GM21423 (cell line): ENCODE measurements around the gene ZFP3.
"Not testable (repeated sequence)": the region's sequence is repeated elsewhere in the genome, so short reads cannot be mapped to it uniquely, and the experiment has no call there.

ENCODE experiments used
- ATAC-seq: cut with Tn5 transposase; IDR thresholded peaks from one replicate; pipeline ENCODE4 v1.9.1; 2021; ENCODE audit warnings: mild to moderate bottlenecking, moderate library complexity; ENCODE audit not compliant: unreplicated experiment

Gene ZFP3

DNA sequence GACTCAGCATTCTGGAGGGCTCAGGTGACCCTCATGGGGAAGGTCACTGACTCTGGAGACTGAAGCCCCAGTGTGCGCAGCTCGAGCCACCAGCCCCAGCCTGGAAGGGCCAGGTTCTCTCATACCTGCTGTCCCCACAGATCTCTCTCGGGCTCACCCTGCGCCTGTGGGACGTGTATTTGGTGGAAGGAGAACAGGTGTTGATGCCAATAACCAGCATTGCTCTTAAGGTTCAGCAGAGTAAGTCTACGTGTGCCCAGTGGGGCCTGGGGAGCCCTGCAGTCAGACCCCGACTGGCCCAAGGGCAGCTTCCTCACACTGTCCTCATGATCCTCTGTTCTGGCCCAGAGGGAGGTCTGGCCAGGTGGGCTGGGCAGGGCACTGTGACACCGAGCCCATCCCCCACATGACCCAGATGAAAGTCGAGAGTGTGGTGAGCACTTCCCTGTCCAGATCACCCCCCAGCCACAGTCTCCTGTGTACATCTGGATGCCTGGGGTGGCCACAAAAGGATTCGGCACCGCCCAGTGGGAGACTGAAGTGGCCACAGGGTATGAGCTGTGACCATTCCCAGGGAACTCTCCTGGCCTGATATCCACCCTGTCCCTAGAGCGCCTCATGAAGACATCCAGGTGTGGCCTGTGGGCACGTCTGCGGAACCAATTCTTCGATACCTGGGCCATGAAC is 59.4 kb downstream of the ZFP3 start:
- ATAC-seq, result not testable (repeated sequence)

DNA sequence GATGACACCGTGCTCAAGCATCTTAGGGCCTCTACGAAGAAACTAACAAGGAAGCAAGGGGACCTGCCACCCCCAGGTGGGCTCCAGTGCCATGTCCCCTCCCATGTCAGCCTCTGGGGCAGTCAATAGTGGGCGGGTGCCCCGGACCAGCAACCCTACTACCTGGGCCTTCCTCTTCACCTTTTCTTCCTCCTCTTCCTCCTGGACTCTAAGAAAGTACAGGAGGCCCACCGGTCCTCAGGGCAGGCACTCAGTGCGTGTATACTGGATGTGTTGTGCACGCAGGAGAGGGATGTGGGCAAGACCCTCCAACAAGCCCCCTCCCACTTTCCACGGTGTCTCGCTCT is 59.9 kb downstream of the ZFP3 start:
- not testable (repeated sequence) for ATAC-seq

DNA sequence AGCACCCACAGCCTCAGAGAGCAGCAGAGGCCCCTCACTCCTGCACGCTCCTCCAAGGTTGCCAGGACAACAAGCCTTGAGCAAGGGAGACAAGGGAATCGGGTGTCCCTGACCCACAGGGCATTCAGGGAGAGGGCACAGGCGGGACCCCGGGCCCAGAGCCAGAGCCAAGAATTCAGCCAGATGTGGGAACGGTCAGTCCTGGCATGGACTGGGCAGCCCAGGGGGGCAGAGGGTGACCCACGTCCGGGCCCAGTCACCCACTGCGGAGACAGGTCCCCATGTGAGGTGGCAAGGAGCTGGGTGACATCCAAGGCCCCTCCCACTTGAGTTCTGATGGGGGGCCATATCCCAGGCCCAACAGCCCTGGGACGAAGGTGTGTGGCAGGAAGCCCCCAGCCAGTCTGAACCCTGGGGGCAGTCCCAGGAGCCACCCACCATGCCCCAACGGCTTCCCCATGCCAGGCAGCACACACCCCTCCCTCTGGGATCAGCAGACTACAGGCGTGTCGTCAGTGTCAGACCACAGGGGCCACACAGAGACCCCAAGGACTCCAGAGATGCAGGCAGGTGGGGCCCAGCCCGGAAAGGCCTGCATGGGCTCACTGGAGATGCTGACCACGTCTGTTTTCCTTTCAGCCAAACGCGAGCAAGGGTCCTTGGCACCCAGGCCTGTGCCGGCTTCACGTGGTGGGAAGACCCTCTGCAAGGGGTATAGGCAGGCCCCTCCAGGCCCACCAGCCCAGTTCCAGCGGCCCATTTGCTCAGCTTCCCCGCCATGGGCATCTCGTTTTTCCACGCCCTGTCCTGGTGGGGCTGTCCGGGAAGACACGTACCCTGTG is 60.6 kb downstream of the ZFP3 start:
- no peak for ATAC-seq

DNA sequence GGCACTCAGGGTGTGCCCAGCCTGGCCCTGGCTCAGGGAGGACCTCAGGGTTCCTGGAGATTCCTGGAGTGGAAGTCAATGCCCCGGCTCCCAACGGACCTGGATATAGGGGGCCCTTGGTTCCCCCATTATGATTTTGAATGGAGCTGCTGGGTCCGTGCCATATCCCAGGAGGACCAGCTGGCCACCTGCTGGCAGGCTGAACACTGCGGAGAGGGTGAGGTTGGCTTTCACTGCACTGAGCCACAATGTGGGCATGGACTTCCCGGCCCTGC is 61.1 kb downstream of the ZFP3 start:
- ATAC-seq, result no peak

DNA sequence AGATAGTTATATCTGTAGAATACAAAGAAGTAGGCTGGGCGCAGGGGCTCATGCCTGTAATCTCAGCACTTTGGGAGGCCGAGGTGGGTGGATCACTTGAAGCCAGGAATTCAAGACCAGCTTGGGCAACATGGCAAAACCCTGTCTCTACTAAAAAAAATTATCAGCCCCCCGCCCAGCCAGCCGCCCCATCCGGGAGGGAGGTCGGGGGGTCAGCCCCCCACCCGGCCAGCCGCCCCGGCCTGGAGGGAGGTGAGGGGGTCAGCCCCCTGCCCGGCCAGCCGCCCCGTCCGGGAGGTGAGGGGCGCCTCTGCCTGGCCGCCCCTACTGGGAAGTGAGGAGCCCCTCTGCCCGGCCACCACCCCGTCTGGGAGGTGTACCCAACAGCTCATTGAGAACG is 64.6 kb downstream of the ZFP3 start:
- ATAC-seq, result not testable (repeated sequence)
